GM18861 (cell line): Measurements from ENCODE around the gene SH2B3.
"Not testable (repeated sequence)": the region's sequence is repeated elsewhere in the genome, so short reads cannot be mapped to it uniquely, and the experiment has no call there.

ENCODE experiments used
- ATAC-seq: cut with Tn5 transposase; IDR thresholded peaks from one replicate; pipeline ENCODE4 v1.9.1; 2021; ENCODE audit not compliant: unreplicated experiment

The SH2B3 gene

GRCh38 chr12:111386885-111387284, 18.8 kb upstream of the SH2B3 start:
- no peak for ATAC-seq

- no peak for ATAC-seq
Measured at GRCh38 chr12:111387747-111388323, 17.9 kb upstream of the SH2B3 start.

- no peak for ATAC-seq
Measured at GRCh38 chr12:111389635-111390034, 16.1 kb upstream of the SH2B3 start.

DNA sequence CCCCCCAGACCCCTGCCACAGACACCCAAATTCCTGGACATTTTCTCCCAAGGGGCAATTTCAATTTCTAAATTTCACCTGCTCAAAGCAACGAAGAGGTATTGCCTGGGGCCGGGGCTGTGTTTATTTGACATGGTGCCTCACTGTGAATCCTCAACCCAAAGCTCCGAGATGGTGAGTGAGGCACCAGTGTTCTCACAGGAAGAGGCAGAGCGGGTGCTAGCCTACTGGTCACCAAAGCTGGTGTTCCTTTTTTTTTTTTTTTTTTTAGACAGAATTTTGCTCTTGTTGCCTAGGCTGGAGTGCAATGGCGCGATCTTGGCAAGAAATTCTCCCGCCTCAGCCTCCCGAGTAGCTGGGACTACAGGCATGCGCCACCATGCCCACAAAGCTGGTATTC, 14.8 kb upstream of the SH2B3 start:
- ATAC-seq: no peak

- no peak for ATAC-seq
Measured at GRCh38 chr12:111393700-111394300, 11.9 kb upstream of the SH2B3 start.

GRCh38 chr12:111394480-111394879, 11.2 kb upstream of the SH2B3 start:
- no peak for ATAC-seq

DNA sequence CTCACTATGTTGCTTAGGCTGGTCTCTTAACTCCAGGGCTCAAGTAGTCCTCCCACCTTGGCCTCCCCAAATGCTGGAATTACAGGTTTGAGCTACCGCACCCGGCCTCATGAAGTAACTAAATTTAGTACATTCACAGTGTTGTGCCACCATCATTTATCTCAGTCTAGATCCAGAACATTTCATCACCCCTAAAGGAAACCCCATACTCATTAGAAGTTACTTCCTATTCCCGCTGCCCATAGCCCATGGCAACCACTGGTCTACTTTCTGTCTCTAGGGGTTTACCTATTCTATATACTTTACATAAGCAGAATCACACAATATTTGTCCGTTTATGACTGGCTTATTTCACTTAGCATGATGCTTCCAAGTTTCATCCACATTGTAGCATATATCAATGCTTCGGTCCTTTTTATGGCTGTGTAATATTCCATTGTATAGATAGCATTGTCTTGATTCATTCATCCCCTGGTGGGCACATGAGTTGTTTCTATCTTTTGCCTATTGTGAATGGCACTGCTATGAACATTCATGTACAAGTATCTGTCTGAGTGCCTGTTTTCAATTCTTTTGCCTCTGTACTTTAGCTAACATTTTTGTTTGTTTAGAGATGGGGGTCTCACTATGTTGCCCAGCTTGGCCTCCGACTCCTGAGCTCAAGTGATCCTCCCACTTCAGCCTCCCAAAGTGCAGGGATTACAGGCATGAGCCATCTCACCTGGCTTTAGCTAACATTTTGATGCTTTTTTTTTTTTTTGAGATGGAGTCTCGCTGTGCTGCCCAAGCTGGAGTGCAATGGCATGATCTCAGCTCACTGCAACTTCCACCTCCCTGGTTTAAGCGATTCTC, 10.2 kb upstream of the SH2B3 start:
- no peak for ATAC-seq

GRCh38 chr12:111396271-111396670, 9.5 kb upstream of the SH2B3 start:
- not testable (repeated sequence) for ATAC-seq

GRCh38 chr12:111396726-111397445, 8.8 kb upstream of the SH2B3 start:
- peak; percentile 55 for ATAC-seq

DNA sequence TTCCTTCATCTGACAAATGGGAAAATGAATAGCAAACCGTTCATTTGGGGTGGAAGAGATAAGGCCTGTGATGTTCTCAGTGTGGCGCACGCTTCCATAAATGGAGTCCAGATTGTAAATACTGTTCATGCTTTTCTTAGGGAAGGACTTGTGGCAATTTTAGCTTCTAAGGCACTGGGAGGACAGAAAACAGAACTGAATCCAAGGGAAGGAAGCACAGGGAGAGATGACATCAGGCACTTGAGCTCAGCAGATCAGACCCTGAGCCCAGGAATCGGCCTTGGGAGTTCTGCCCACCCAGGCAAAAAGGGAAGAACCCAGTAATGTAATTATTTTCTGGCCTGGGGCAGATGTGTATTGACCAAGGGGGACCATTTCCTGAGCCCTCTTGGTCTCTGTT, 7.2 kb upstream of the SH2B3 start:
- ATAC-seq: no peak

DNA sequence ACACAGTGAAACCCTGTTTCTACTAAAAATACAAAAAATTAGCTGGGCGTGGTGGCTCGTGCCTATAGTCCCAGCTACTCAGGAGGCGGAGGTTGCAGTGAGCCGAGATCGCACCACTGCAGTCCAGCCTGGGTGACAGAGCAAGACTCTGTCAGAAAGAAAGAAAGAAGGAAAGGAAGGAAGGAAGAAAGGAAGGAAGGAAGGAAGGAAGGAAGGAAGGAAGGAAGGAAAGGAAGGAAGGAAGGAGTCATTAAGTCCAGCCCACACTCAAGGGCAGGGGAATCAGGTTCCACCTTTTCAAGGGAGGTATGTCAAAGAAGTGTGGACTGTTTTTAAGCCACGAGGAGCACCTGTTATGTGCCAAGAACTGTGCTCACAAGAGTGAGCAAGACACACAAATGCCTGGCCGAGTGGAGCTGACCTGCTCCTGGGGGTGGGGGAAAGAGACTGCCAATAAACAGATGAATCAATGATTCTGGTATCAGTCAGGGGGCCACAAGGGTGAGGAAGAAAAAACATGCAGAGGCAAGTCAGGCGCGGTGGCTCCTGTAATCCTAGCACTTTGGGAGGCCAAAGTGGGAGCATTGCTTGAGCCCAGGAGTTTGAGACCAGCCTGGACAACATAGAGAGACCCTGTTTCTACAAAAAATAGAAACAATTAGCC, 5.8 kb upstream of the SH2B3 start:
- ATAC-seq: not testable (repeated sequence)

- no peak for ATAC-seq
Measured at GRCh38 chr12:111401167-111401605, 4.5 kb upstream of the SH2B3 start.

DNA sequence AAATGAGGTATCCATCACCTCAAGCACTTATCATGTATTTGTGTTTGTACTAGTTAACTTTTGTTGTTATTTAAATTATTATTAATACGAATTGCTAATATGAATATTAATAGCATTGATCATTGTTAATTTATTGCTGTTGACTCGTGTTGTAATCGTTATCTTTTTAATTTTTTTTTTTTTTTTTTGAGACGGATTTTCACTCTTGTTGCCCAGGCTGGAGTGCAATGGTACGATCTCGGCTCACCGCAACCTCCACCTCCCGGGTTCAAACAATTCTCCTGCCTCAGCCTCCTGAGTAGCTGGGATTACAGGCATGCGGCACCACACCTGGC, 3.3 kb upstream of the SH2B3 start:
- ATAC-seq: not testable (repeated sequence)

- ATAC-seq: no peak
Measured at GRCh38 chr12:111404362-111405148, 1.2 kb upstream of the SH2B3 start.

- peak; percentile 49 for ATAC-seq
Measured at GRCh38 chr12:111405149-111405858, 419 bp upstream of the SH2B3 start.

- no peak for ATAC-seq
Measured at GRCh38 chr12:111406474-111407376, 1.0 kb downstream of the SH2B3 start.

GRCh38 chr12:111407377-111408115, 1.8 kb downstream of the SH2B3 start:
- no peak for ATAC-seq

DNA sequence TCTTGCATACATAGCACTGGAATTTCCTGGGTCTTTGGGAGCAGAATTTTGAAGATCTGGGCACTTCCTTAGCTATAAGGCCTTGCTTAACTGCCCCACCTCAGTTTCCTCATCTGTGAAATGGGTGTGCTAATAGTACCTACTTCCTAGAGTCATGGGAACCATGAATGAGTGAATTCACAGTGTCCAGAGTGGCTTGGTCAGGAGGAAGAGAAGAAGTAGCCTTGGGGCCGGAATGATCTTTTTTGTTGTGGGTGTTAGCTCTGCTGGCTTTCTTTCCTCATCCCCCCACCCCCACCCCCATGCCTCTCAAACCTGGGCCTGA, 2.4 kb downstream of the SH2B3 start:
- ATAC-seq: no peak
